ENCODE results near the gene BBOX1.

BBOX1 gene

GRCh38 chr11:27012234-27012921 lies 28.2 kb upstream of the BBOX1 start:
- Mint-ChIP-seq H3K9me3 (peaks cover 4% of the 10 kb centered on the region), H3K27me3 (ENCODE audit: low read depth) (no peaks in the 10 kb centered on the region), H3K4me3 (no peak overlapping the region), H3K36me3 (ENCODE audit: low read depth) (no peaks in the 10 kb centered on the region), H3K27ac (no peak overlapping the region), H3K4me1 (ENCODE audit: low read depth) (no peaks in the 10 kb centered on the region)
- no peak for DNase-seq (ENCODE audit: low spot score)

DNA sequence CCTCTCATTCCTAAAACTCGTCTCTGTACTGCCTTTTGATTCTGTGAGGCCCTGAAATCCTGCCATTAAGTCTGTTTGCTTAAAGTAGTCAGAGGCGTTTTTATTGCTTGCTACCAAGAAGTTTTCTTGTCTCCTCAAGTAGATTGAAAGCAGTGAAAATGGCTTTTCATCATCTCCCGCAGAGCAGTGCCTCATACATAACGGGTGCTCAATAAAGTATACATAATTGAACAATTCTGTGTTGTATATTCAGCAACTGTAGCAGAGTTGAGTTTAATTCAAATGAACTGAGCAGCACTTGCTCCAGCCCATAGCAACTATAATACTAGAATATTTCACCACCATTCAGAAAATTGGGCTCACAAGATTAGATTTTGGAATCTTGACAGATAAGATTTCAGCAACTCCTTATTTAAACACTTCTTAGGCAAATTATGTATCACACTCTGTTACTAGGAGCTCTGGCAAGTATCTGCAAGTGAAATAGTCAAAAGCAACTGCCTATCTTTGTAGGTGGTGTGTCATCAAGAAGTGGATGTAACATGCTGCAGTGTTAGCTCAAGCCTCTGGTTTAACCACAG lies 26.7 kb upstream of the BBOX1 start:
- H3K4me3 Mint-ChIP-seq, result no peak overlapping the region
- no peaks in the 10 kb centered on the region for H3K9me3 Mint-ChIP-seq
- H3K27ac Mint-ChIP-seq, result no peak overlapping the region
- DNase-seq (ENCODE audit: low spot score), result no peak
- H3K36me3 Mint-ChIP-seq (ENCODE audit: low read depth), result no peaks in the 10 kb centered on the region
- H3K27me3 Mint-ChIP-seq (ENCODE audit: low read depth), result no peaks in the 10 kb centered on the region
- H3K4me1 Mint-ChIP-seq (ENCODE audit: low read depth), result no peaks in the 10 kb centered on the region

- H3K27ac Mint-ChIP-seq, result no peak overlapping the region
- no peaks in the 10 kb centered on the region for H3K27me3 Mint-ChIP-seq (ENCODE audit: low read depth)
- H3K4me1 Mint-ChIP-seq (ENCODE audit: low read depth), result no peaks in the 10 kb centered on the region
- no peak for DNase-seq (ENCODE audit: low spot score)
- no peaks in the 10 kb centered on the region for H3K9me3 Mint-ChIP-seq
- no peak overlapping the region for H3K4me3 Mint-ChIP-seq
- H3K36me3 Mint-ChIP-seq (ENCODE audit: low read depth), result no peaks in the 10 kb centered on the region
Observed at GRCh38 chr11:27018902-27019529, 21.6 kb upstream of the BBOX1 start.

DNA sequence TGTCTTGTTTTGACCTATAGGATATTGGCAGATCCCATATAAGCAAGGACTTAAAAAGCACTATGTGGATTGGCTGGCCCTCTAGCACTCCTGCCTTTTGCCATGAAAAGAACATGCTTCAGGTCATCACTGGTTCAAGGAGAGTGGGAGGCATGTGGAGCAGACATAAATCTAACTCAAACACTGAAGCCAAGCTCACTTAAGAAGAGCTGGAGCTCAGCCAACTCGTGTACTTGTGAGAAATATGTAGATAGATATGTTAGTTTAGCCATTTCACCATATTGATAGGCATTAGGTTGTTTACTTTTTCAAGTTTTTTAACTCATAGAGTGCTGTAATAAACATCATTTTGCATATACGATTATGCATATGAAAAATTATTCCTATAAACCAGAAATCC lies 19.9 kb upstream of the BBOX1 start:
- no peak overlapping the region for H3K27ac Mint-ChIP-seq

DNA sequence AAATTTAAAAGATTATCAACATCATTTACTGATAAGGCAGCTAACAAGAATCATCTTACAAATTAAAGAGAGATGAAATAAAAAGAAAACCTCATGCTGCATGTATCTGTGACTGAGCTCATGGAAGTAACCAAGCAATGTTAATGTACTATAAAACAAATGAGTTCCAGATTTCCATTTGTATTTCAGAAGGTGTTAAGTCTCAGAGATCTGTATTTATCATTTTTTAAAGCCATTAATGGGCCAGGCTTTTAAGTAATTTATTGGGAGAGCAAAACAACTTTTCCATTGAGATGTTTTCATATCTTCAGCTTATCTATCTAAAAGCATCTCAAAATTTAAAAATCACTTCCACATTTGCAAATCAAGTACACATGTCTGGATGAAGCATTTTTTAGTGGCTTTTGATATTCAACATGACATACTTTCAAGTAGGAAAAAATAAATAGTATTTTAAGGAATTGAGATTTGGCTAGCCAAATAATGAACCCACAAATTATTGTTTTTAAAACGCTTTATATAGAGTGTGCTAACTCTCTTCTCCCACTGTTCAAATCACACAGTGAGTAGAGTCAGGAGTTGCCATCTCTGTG lies 17.9 kb upstream of the BBOX1 start:
- H3K27ac Mint-ChIP-seq, result no peak overlapping the region
- no peaks in the 10 kb centered on the region for H3K4me1 Mint-ChIP-seq (ENCODE audit: low read depth)
- no peak overlapping the region for H3K4me3 Mint-ChIP-seq
- no peaks in the 10 kb centered on the region for H3K27me3 Mint-ChIP-seq (ENCODE audit: low read depth)
- no peaks in the 10 kb centered on the region for H3K36me3 Mint-ChIP-seq (ENCODE audit: low read depth)
- H3K9me3 Mint-ChIP-seq, result no peaks in the 10 kb centered on the region
- no peak for DNase-seq (ENCODE audit: low spot score)

More for the DNA sequence above, 19.9 kb upstream of the BBOX1 start:
- Mint-ChIP-seq H3K4me1 (ENCODE audit: low read depth) (no peaks in the 10 kb centered on the region), H3K9me3 (no peaks in the 10 kb centered on the region), H3K4me3 (no peak overlapping the region), H3K36me3 (ENCODE audit: low read depth) (no peaks in the 10 kb centered on the region), H3K27me3 (ENCODE audit: low read depth) (no peaks in the 10 kb centered on the region)
- no peak for DNase-seq (ENCODE audit: low spot score)

DNA sequence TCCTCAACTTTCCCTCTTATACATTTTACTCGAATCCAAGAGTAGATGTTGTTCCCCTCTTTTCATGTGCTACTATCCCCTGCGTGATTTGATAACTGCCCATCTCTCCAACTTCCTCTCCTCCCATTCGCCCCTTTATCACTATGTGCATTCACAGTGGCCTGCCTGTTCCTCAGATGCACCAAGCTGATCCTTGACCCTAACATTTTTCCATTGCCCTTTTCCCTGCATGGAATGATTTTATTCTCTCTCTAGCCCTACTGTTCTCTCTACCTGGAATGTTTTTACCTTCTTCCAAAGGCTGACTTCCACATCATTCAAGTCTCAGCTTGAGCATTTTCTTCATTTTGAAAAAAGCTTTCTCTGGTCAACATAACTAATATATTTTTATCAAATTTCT lies 15.8 kb upstream of the BBOX1 start:
- no peaks in the 10 kb centered on the region for H3K27me3 Mint-ChIP-seq (ENCODE audit: low read depth)
- H3K4me3 Mint-ChIP-seq, result no peak overlapping the region
- DNase-seq (ENCODE audit: low spot score), result no peak
- no peaks in the 10 kb centered on the region for H3K36me3 Mint-ChIP-seq (ENCODE audit: low read depth)
- no peak overlapping the region for H3K27ac Mint-ChIP-seq
- no peaks in the 10 kb centered on the region for H3K9me3 Mint-ChIP-seq
- H3K4me1 Mint-ChIP-seq (ENCODE audit: low read depth), result no peaks in the 10 kb centered on the region

DNA sequence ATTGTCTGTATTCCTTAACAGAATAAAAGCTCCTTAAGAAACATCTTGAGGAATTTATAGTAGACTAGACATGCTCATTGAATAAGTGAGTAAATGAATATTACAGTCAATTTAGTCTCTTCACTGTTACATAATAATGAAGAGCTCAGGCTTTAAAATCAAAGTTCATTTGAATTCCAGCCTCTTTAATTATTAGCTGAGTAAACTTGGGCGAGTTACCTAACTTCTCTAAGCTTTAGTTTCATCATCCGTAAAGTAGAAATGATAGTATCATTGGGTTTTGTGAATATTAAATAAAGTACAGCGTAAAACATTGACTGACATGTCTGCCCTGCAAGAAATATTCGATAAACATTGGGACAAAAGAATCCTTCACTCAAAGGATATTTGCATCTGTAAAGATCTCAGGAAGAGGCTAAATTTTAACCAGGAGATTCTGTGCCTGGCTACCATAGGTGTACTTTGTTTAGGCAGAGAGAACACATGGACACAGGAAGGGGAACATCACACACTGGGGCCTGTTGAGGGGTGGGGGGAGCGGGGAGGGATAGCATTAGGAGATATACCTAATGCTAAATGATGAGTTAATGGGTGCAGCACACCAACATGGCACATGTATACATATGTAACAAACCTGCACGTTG lies 15.2 kb upstream of the BBOX1 start:
- H3K27me3 Mint-ChIP-seq (ENCODE audit: low read depth), result no peaks in the 10 kb centered on the region
- H3K36me3 Mint-ChIP-seq (ENCODE audit: low read depth), result no peaks in the 10 kb centered on the region
- H3K4me1 Mint-ChIP-seq (ENCODE audit: low read depth), result no peaks in the 10 kb centered on the region
- H3K4me3 Mint-ChIP-seq, result no peak overlapping the region
- DNase-seq (ENCODE audit: low spot score), result no peak
- H3K9me3 Mint-ChIP-seq, result no peaks in the 10 kb centered on the region
- H3K27ac Mint-ChIP-seq, result no peak overlapping the region

DNA sequence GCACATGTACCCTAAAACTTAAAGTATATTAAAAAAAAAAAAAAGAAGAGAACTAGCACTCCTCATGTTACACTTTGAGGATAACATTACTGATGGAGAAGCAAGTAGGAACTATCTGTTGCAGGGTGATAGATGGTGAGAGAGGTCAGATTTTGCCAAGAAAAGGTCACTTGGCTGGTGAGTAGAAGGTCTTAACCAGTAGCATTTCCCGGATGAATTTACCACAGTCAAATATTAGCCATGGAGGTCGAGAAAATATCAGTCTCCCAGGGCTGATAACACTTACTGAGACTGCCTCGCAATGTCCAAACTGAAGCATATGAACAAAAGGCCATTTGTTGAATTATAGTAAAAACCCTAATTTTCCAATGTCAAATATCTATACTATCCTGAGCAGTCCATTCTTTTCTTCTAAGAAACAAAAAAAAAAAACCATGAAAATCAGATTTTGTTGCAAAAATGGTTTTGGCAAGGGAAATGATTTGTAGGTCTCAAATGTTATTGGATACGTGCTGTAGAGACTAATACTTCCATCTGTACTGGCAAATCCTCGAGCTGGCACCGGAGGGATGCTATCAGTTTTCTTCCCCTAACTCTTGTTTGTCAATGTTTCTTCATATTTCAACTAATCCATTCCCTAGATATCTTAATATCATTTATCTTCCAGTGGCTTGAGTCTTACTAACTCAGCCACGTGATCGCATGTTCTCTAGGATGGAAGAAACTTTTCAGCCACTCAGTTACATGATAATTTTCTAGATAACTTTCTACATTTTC lies 14.5 kb upstream of the BBOX1 start:
- Mint-ChIP-seq H3K27me3 (ENCODE audit: low read depth) (no peaks in the 10 kb centered on the region), H3K9me3 (peaks cover 5% of the 10 kb centered on the region), H3K36me3 (ENCODE audit: low read depth) (no peaks in the 10 kb centered on the region), H3K4me3 (no peak overlapping the region), H3K4me1 (ENCODE audit: low read depth) (no peaks in the 10 kb centered on the region), H3K27ac (no peak overlapping the region)
- no peak for DNase-seq (ENCODE audit: low spot score)

GRCh38 chr11:27028561-27028965 lies 12.1 kb upstream of the BBOX1 start:
- H3K27ac Mint-ChIP-seq, result no peak overlapping the region

GRCh38 chr11:27029966-27030365 lies 10.6 kb upstream of the BBOX1 start:
- no peak overlapping the region for H3K4me3 Mint-ChIP-seq
- no peaks in the 10 kb centered on the region for H3K36me3 Mint-ChIP-seq (ENCODE audit: low read depth)
- H3K4me1 Mint-ChIP-seq (ENCODE audit: low read depth), result no peaks in the 10 kb centered on the region
- peaks cover 21% of the 10 kb centered on the region for H3K9me3 Mint-ChIP-seq
- no peaks in the 10 kb centered on the region for H3K27me3 Mint-ChIP-seq (ENCODE audit: low read depth)
- DNase-seq (ENCODE audit: low spot score), result no peak
- H3K27ac Mint-ChIP-seq, result no peak overlapping the region

More at GRCh38 chr11:27028561-27028965, 12.1 kb upstream of the BBOX1 start:
- no peaks in the 10 kb centered on the region for H3K36me3 Mint-ChIP-seq (ENCODE audit: low read depth)
- DNase-seq (ENCODE audit: low spot score), result no peak
- no peaks in the 10 kb centered on the region for H3K27me3 Mint-ChIP-seq (ENCODE audit: low read depth)
- H3K4me3 Mint-ChIP-seq, result no peak overlapping the region
- H3K4me1 Mint-ChIP-seq (ENCODE audit: low read depth), result no peaks in the 10 kb centered on the region
- H3K9me3 Mint-ChIP-seq, result peaks cover 13% of the 10 kb centered on the region

GRCh38 chr11:27031754-27032153 lies 8.9 kb upstream of the BBOX1 start:
- Mint-ChIP-seq H3K27ac (no peak overlapping the region), H3K4me3 (no peak overlapping the region), H3K9me3 (peaks cover 26% of the 10 kb centered on the region), H3K36me3 (ENCODE audit: low read depth) (no peaks in the 10 kb centered on the region), H3K4me1 (ENCODE audit: low read depth) (no peaks in the 10 kb centered on the region), H3K27me3 (ENCODE audit: low read depth) (no peaks in the 10 kb centered on the region)
- no peak for DNase-seq (ENCODE audit: low spot score)

DNA sequence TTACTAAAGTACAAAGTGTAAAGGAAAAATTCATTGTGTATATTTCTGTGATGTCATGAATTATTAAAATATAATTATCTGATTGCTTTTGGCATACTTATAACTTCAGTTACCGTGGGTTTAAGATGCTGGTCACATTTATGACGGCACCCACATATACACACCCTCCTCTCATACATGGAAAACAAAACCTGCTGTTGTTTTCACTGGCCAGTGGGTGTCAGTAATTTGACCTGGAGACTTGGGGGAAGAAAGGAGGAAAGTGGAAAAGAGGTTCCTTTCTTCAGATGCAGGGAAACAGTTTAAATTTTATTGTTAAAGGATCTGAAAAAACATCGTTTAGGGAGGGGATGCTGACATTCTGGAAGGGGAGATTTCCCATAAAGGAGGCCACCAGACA lies 742 bp upstream of the BBOX1 start:
- Mint-ChIP-seq H3K9me3 (peaks cover 26% of the 10 kb centered on the region), H3K4me3 (no peak overlapping the region), H3K27ac (no peak overlapping the region), H3K36me3 (ENCODE audit: low read depth) (no peaks in the 10 kb centered on the region), H3K4me1 (ENCODE audit: low read depth) (no peaks in the 10 kb centered on the region), H3K27me3 (ENCODE audit: low read depth) (no peaks in the 10 kb centered on the region)
- no peak for DNase-seq (ENCODE audit: low spot score)

DNA sequence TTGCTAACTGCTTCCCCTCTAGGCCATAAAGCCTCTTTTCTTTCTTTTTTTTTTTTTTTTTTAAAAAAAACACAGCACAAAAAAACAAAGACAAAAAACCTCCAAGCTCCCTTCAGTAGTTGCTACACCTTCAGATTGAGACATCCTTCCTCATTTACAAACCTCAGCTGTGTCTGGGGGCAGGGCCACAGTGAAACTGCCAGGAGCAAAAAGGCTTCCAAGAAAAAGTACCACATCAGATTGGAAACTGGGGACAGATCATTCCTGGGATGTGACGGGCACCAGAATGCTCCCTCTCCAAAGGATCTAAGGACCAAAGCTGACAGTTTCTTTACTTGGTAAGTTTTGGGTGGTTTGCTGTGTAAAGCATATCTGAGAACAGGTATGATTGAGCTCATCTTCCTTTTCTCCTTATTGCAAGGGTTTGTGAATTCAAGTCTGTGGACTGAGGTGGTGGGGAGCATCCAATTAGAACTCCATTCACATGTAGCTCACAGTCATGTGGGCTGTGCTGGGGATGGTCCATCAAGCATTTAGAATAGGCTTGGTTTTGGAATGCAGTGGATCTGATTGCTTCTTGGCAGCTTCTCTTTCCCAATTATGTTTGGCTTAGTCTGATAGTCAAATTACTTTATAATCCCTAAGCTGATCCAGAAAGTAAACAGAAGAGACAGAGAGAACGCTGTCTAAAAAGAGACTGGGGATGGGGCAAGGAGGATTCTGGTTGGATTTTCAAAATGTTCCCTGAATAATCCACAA lies 705 bp downstream of the BBOX1 start:
- Mint-ChIP-seq H3K27me3 (ENCODE audit: low read depth) (no peaks in the 10 kb centered on the region), H3K4me3 (no peak overlapping the region)

More for the DNA sequence above, 705 bp downstream of the BBOX1 start:
- Mint-ChIP-seq H3K9me3 (peaks cover 20% of the 10 kb centered on the region), H3K4me1 (ENCODE audit: low read depth) (no peaks in the 10 kb centered on the region), H3K36me3 (ENCODE audit: low read depth) (no peaks in the 10 kb centered on the region), H3K27ac (no peak overlapping the region)
- no peak for DNase-seq (ENCODE audit: low spot score)

Measured in T-helper 2 cell treated with Interferon-gamma antibody and Interleukin-4, amounts not matched to agents 5 μg/mL and 100 μg/mL, for 36 hours (primary cell).